Measurements from ENCODE around the gene QSOX1.
"Not testable (repeated sequence)": the region's sequence is repeated elsewhere in the genome, so short reads cannot be mapped to it uniquely, and the experiment has no call there.

The QSOX1 gene

GRCh38 chr1:180119837-180120236 is 34.8 kb upstream of the QSOX1 start:
- no peak for DNase-seq (ENCODE audit: low read depth)
- H3K4me3 ChIP-seq (ENCODE audit: low read length) = no peak overlapping the region
- no peak for TF ChIP-seq CTCF (conservative IDR thresholded peaks at IDR 0.05; ENCODE audit: low read length)

- no peak overlapping the region for H3K4me3 ChIP-seq (ENCODE audit: low read length)
- peak; percentile 53 for DNase-seq (ENCODE audit: low read depth)
- no peak for TF ChIP-seq CTCF (conservative IDR thresholded peaks at IDR 0.05; ENCODE audit: low read length)
Measured at GRCh38 chr1:180123463-180123936, 31.2 kb upstream of the QSOX1 start.

GRCh38 chr1:180130651-180131050 is 24.0 kb upstream of the QSOX1 start:
- no peak for TF ChIP-seq CTCF (conservative IDR thresholded peaks at IDR 0.05; ENCODE audit: low read length)
- DNase-seq (ENCODE audit: low read depth) = no peak
- H3K4me3 ChIP-seq (ENCODE audit: low read length) = no peak overlapping the region

GRCh38 chr1:180131510-180131909 is 23.2 kb upstream of the QSOX1 start:
- DNase-seq (ENCODE audit: low read depth) = peak; percentile 96
- no peak overlapping the region for H3K4me3 ChIP-seq (ENCODE audit: low read length)
- no peak for TF ChIP-seq CTCF (conservative IDR thresholded peaks at IDR 0.05; ENCODE audit: low read length)

- no peak overlapping the region for H3K4me3 ChIP-seq (ENCODE audit: low read length)
- TF ChIP-seq CTCF (conservative IDR thresholded peaks at IDR 0.05; ENCODE audit: low read length) = no peak
Measured at GRCh38 chr1:180133193-180133592, 21.5 kb upstream of the QSOX1 start.

GRCh38 chr1:180133688-180134087 is 21.0 kb upstream of the QSOX1 start:
- DNase-seq (ENCODE audit: low read depth); H3K4me3 ChIP-seq (ENCODE audit: low read length): not testable (repeated sequence)

More at GRCh38 chr1:180133193-180133592, 21.5 kb upstream of the QSOX1 start:
- DNase-seq (ENCODE audit: low read depth) = no peak

- DNase-seq (ENCODE audit: low read depth) = peak; percentile 41
Measured at GRCh38 chr1:180135535-180135934, 19.1 kb upstream of the QSOX1 start.

More at GRCh38 chr1:180135535-180135934, 19.1 kb upstream of the QSOX1 start:
- TF ChIP-seq CTCF (conservative IDR thresholded peaks at IDR 0.05; ENCODE audit: low read length) = no peak
- H3K4me3 ChIP-seq (ENCODE audit: low read length) = no peak overlapping the region

Data from AG10803 (cell line).